Prostate gland (tissue), 2 donors: ENCODE data around the gene ZNF367. TPM values are rescaled to one million over a fixed set of nuclear protein-coding genes. Genes with fewer than 3 reads are reported as not detected.
A peak's percentile ranks its signal among the peaks of the same experiment; 100 is the strongest.

Source experiments
- DNase-seq: peaks from one replicate; pipeline ENCODE4 v3.0.0-alpha.2; 2019; ENCODE audit warnings: low spot score
- H3K27ac ChIP-seq, 2 donors: fragments of 200-600 bp; sonication (generic); 2 replicates each; pipeline ENCODE4 v1.5.1; 2017 to 2019
- H3K27me3 ChIP-seq: fragments of 200-600 bp; sonication (generic); replicated peaks from 2 replicates; pipeline ENCODE4 v1.5.1; 2019; ENCODE audit not compliant: insufficient read depth
- H3K36me3 ChIP-seq, 2 donors: fragments of 200-600 bp; sonication (generic); 1 replicate in 1 of 2; 2 replicates in 1 of 2; pipeline versions ENCODE4 v1.5.1 to v1.8.1; 2017 to 2019
- H3K4me1 ChIP-seq: fragments of 200-600 bp; sonication (generic); replicated peaks from 2 replicates; pipeline ENCODE4 v1.5.1; 2019
- H3K4me3 ChIP-seq, 2 donors: fragments of 200-600 bp; sonication (generic); 2 replicates each; pipeline ENCODE4 v1.5.1; 2017 to 2019
- H3K9me3 ChIP-seq: fragments of 200-600 bp; sonication (generic); 2 replicates; pipeline ENCODE4 v1.5.1; 2017
- CTCF ChIP-seq, 4 experiments: fragments of 200-600 bp in 2 of 4; fragments of 450-650 bp in 2 of 4; sonication (generic) in 2 of 4; IDR thresholded peaks; 1 replicate in 3 of 4; 2 replicates in 1 of 4; pipeline ENCODE4 v1.5.1; 2016 to 2019; ENCODE audit warnings: antibody characterized with exemption in 4 of 4, mild to moderate bottlenecking in 2 of 4, moderate library complexity in 2 of 4
- POLR2A ChIP-seq: fragments of 450-650 bp; IDR thresholded peaks from one replicate; pipeline ENCODE4 v1.6.1; 2016; ENCODE audit warnings: antibody characterized with exemption, mild to moderate bottlenecking
- POLR2AphosphoS5 ChIP-seq: sonication (generic); formaldehyde crosslinking; IDR thresholded peaks from one replicate; pipeline ENCODE4 v1.6.1; 2017; ENCODE audit warnings: antibody characterized with exemption
- WGBS: methylation state at CpG from one replicate; pipeline ENCODE4 v1.1.5; 2018; 5-methylcytosine and 5-hydroxymethylcytosine counted together
- intact Hi-C: fragments of 100-400 bp; cut with DNase I; formaldehyde crosslinking; loops from one replicate; pipeline ENCODE4 v1.14.2; 2022
- total RNA-seq, 2 donors: library from RNA; depleted of rRNA; stranded (reverse); fragments of >200 nt; gene quantifications; one replicate each; pipeline ENCODE4 v1.1.0, GENCODE V29; 2016

ZNF367 gene
- total RNA-seq, 2 donors from 2014 or later, result 2.9 to 5.5 TPM

GRCh38 chr9:96386157-96386556, 32.0 kb downstream of the ZNF367 start:
- intact Hi-C loops, result no loop called here

GRCh38 chr9:96383165-96383942, 34.8 kb downstream of the ZNF367 start, which contains the start of gene SLC35D2:
SLC35D2 (minus strand) TSS chr9:96383711; CDS start chr9:96383634, 77 bp downstream.
- H3K4me3 ChIP-seq, result peak within 1 kb of the TSS; percentile 59 to 85
- intact Hi-C loops, result loop anchor here (2.0 kb wide), 1 partner anchor 33 kb away; no protein-coding TSS in a partner anchor
- WGBS, result under 1% methylated on average over 63 of the region's 73 CpGs
- no peak for TF ChIP-seq POLR2AphosphoS5
- no peak for TF ChIP-seq CTCF (IDR thresholded peaks at IDR 0.05)
- TF ChIP-seq POLR2A, result no peak
- peak; percentile 29 for DNase-seq
- no peaks in the 10 kb centered on the region for H3K36me3 ChIP-seq
- no peaks in the 10 kb centered on the region for H3K9me3 ChIP-seq
- H3K27ac ChIP-seq, result peak within 1 kb of the TSS; percentile 78 to 87
- H3K4me1 ChIP-seq, result no peaks in the 10 kb centered on the region
- H3K27me3 ChIP-seq, result no peaks in the 10 kb centered on the region

More at GRCh38 chr9:96386157-96386556, 32.0 kb downstream of the ZNF367 start:
- no peak for TF ChIP-seq POLR2AphosphoS5
- TF ChIP-seq POLR2A, result no peak
- no peak for TF ChIP-seq CTCF (IDR thresholded peaks at IDR 0.05)
- H3K36me3 ChIP-seq, result no peaks in the 10 kb centered on the region
- H3K27me3 ChIP-seq, result no peaks in the 10 kb centered on the region
- no peaks in the 10 kb centered on the region for H3K4me1 ChIP-seq
- no peaks in the 10 kb centered on the region for H3K9me3 ChIP-seq
- no peak for DNase-seq
- H3K4me3 ChIP-seq, result no peak overlapping the region
- no peak overlapping the region for H3K27ac ChIP-seq

- no peak for TF ChIP-seq POLR2AphosphoS5
- TF ChIP-seq POLR2A, result no peak
- TF ChIP-seq CTCF (IDR thresholded peaks at IDR 0.05), result no peak
- DNase-seq, result no peak
- Histone ChIP-seq H3K27me3 (no peaks in the 10 kb centered on the region), H3K4me1 (no peaks in the 10 kb centered on the region), H3K9me3 (no peaks in the 10 kb centered on the region), H3K4me3 (peak overlapping the region; percentile 59 to 85), H3K27ac (peak overlapping the region; percentile 78 to 87), H3K36me3 (no peaks in the 10 kb centered on the region)
- WGBS, result 32% methylated on average over 7 of the region's 7 CpGs
- intact Hi-C loops, result loop anchor here (2.0 kb wide), 1 partner anchor 34 kb away; no protein-coding TSS in a partner anchor
Observed at GRCh38 chr9:96382839-96383164, 35.4 kb downstream of the ZNF367 start.

- Histone ChIP-seq H3K9me3 (no peaks in the 10 kb centered on the region), H3K36me3 (no peaks in the 10 kb centered on the region), H3K4me3 (no peak overlapping the region), H3K27me3 (no peaks in the 10 kb centered on the region), H3K27ac (no peak overlapping the region), H3K4me1 (no peaks in the 10 kb centered on the region)
- TF ChIP-seq POLR2AphosphoS5, result no peak
- TF ChIP-seq POLR2A, result no peak
- no peak for TF ChIP-seq CTCF (IDR thresholded peaks at IDR 0.05)
- intact Hi-C loops, result loop anchor here (2.0 kb wide), 1 partner anchor 35 kb away; no protein-coding TSS in a partner anchor
- no peak for DNase-seq
- 85% methylated on average over 2 of the region's 2 CpGs for WGBS
Observed at GRCh38 chr9:96382175-96382574, 36.0 kb downstream of the ZNF367 start.

- WGBS, result 82% methylated on average over 4 of the region's 4 CpGs
- Histone ChIP-seq H3K27ac (no peak overlapping the region), H3K4me3 (no peak overlapping the region), H3K36me3 (no peaks in the 10 kb centered on the region), H3K9me3 (no peaks in the 10 kb centered on the region), H3K4me1 (no peaks in the 10 kb centered on the region), H3K27me3 (no peaks in the 10 kb centered on the region)
- no peak for DNase-seq
- TF ChIP-seq POLR2A (no peak), POLR2AphosphoS5 (no peak), CTCF (IDR thresholded peaks at IDR 0.05) (no peak)
- intact Hi-C loops, result loop anchor here (2.0 kb wide), 1 partner anchor 35 kb away; no protein-coding TSS in a partner anchor
Observed at GRCh38 chr9:96381696-96382095, 36.5 kb downstream of the ZNF367 start.
